Keratinocyte (primary cell): Measurements from ENCODE around the gene VEGFA. TPM values are rescaled to one million over a fixed set of nuclear protein-coding genes. Genes with fewer than 3 reads are reported as not detected.

Experiments
- DNase-seq: peaks from one replicate; pipeline ENCODE4 v3.0.0-alpha.2; 2011; ENCODE audit warnings: low read depth, missing footprints, low spot score
- FAIRE-seq: peaks from 2 replicates; lab custom pipeline; 2011; peaks lifted over from hg19 to GRCh38; lab: Jason Lieb, UNC
- H2AFZ ChIP-seq: 2 replicates; pipeline ENCODE4 v1.6.0; 2012; ENCODE audit warnings: low read length, control low read depth, inconsistent platforms; ENCODE audit not compliant: control insufficient read depth
- H3K27ac ChIP-seq: 2 replicates; pipeline ENCODE4 v1.5.1; 2011; ENCODE audit warnings: low read length; ENCODE audit not compliant: control insufficient read depth, insufficient read depth
- H3K27me3 ChIP-seq: 3 replicates; pipeline ENCODE4 v1.6.0; 2011; ENCODE audit warnings: low read length; ENCODE audit not compliant: control insufficient read depth, insufficient read depth; ENCODE audit errors: extremely low read depth
- H3K36me3 ChIP-seq, 2 experiments: 2 replicates in 1 of 2; 3 replicates in 1 of 2; pipeline ENCODE4 v1.5.1; 2011; ENCODE audit warnings: low read length in 2 of 2, mild to moderate bottlenecking in 1 of 2; ENCODE audit not compliant: control insufficient read depth in 2 of 2, insufficient read depth in 2 of 2; ENCODE audit errors: extremely low read depth in 1 of 2
- H3K4me1 ChIP-seq: 3 replicates; pipeline ENCODE4 v1.5.1; 2011; ENCODE audit warnings: low read length; ENCODE audit not compliant: control insufficient read depth, insufficient read depth; ENCODE audit errors: extremely low read depth
- H3K4me2 ChIP-seq: 3 replicates; pipeline ENCODE4 v1.6.0; 2011; ENCODE audit warnings: low read depth, low read length; ENCODE audit not compliant: control insufficient read depth, insufficient read depth; ENCODE audit errors: extremely low read depth
- H3K4me3 ChIP-seq, 3 experiments: fragments of 200-600 bp in 1 of 3; sonication (generic) in 1 of 3; 2 replicates in 2 of 3; 3 replicates in 1 of 3; pipeline ENCODE4 v1.5.1; 2011 to 2016; ENCODE audit warnings: low read length in 3 of 3, mild to moderate bottlenecking in 3 of 3, control low read depth in 2 of 3, inconsistent platforms in 1 of 3, low read depth in 1 of 3, mixed read lengths in 1 of 3, mixed run types in 1 of 3, moderate library complexity in 1 of 3; ENCODE audit not compliant: control insufficient read depth in 2 of 3, insufficient read depth in 2 of 3; ENCODE audit errors: extremely low read depth in 1 of 3
- H3K79me2 ChIP-seq: 2 replicates; pipeline ENCODE4 v1.6.0; 2012; ENCODE audit warnings: low read length; ENCODE audit not compliant: control insufficient read depth, insufficient read depth
- H3K9ac ChIP-seq: 3 replicates; pipeline ENCODE4 v1.6.0; 2011; ENCODE audit warnings: low read length; ENCODE audit not compliant: control insufficient read depth, insufficient read depth; ENCODE audit errors: extremely low read depth
- H3K9me1 ChIP-seq: 3 replicates; pipeline ENCODE4 v1.6.0; 2011; ENCODE audit warnings: low read length; ENCODE audit not compliant: control insufficient read depth, insufficient read depth; ENCODE audit errors: extremely low read depth
- H3K9me3 ChIP-seq: 2 replicates; pipeline ENCODE4 v1.5.1; 2012; ENCODE audit warnings: low read depth, low read length; ENCODE audit not compliant: control insufficient read depth
- H4K20me1 ChIP-seq: 3 replicates; pipeline ENCODE4 v1.6.0; 2011; ENCODE audit warnings: low read length; ENCODE audit not compliant: control insufficient read depth, insufficient read depth; ENCODE audit errors: extremely low read depth
- CTCF ChIP-seq, 3 experiments: IDR thresholded peaks in 1 of 3; conservative IDR thresholded peaks in 1 of 3; optimal IDR thresholded peaks in 1 of 3; 2 replicates in 2 of 3; 3 replicates in 1 of 3; pipeline versions ENCODE3 to v1.5.1; 2011; ENCODE audit warnings: low read length in 3 of 3, mild to moderate bottlenecking in 3 of 3, moderate library complexity in 2 of 3, control low read depth in 1 of 3, inconsistent platforms in 1 of 3; ENCODE audit not compliant: insufficient read depth in 2 of 3; ENCODE audit errors: extremely low read depth in 1 of 3
- EZH2 ChIP-seq: IDR thresholded peaks from one replicate; pipeline ENCODE4 v1.6.1; 2012; ENCODE audit warnings: inconsistent platforms, mild to moderate bottlenecking, low read length, moderate library complexity
- dilution Hi-C: fragments of 300-500 bp; cut with MboI; formaldehyde crosslinking; loops from one replicate; pipeline ENCODE4 v1.7.0; 2020; ENCODE audit warnings: low sequenced_read_pairs; ENCODE audit not compliant: extremely low pct_ligation_motif_present
- polyA plus RNA-seq, 5 experiments: library from polyadenylated mRNA; depleted of rRNA in 3 of 5; stranded (reverse) in 3 of 5; stranded (forward) in 1 of 5; unstranded in 1 of 5; fragments of >200 nt; gene quantifications; 1 replicate in 1 of 5; 2 replicates in 3 of 5; 3 replicates in 1 of 5; pipeline versions ENCODE4 v1.2.1 to v1.2.3, GENCODE V29; 2011 to 2012; ENCODE audit warnings: missing spikeins in 2 of 5, low read depth in 1 of 5, low replicate concordance in 1 of 5

VEGFA gene
- polyA plus RNA-seq, 1 donor (not counting 4 experiments of a cell fraction or from before 2014, with no cell fraction given), result 149 TPM

GRCh38 chr6:43780293-43780692 lies 10.3 kb downstream of the VEGFA start:
- Histone ChIP-seq H3K9ac (no peak overlapping the region), H3K9me3 (no peaks in the 10 kb centered on the region), H3K79me2 (peaks cover 59% of the 10 kb centered on the region), H3K4me3 (no peak overlapping the region), H3K9me1 (peaks cover 4% of the 10 kb centered on the region), H2AFZ (no peak overlapping the region), H3K27ac (no peak overlapping the region), H3K27me3 (no peaks in the 10 kb centered on the region), H3K4me2 (no peak overlapping the region), H3K36me3 (peaks cover 72 to 89% of the 10 kb centered on the region in 2 experiments), H3K4me1 (no peaks in the 10 kb centered on the region), H4K20me1 (peaks cover 71% of the 10 kb centered on the region)
- dilution Hi-C loops, result no loop called here
- no peak for TF ChIP-seq EZH2
- no peak for TF ChIP-seq CTCF (optimal IDR thresholded peaks at IDR 0.05 in 1 of 3, IDR thresholded peaks at IDR 0.05 in 1 of 3, conservative IDR thresholded peaks at IDR 0.05 in 1 of 3; ENCODE audit: extremely low read depth in 1 of 3, insufficient read depth in 2 of 3, low read length in 3 of 3)
- no peak for DNase-seq
- FAIRE-seq, result no peak

DNA sequence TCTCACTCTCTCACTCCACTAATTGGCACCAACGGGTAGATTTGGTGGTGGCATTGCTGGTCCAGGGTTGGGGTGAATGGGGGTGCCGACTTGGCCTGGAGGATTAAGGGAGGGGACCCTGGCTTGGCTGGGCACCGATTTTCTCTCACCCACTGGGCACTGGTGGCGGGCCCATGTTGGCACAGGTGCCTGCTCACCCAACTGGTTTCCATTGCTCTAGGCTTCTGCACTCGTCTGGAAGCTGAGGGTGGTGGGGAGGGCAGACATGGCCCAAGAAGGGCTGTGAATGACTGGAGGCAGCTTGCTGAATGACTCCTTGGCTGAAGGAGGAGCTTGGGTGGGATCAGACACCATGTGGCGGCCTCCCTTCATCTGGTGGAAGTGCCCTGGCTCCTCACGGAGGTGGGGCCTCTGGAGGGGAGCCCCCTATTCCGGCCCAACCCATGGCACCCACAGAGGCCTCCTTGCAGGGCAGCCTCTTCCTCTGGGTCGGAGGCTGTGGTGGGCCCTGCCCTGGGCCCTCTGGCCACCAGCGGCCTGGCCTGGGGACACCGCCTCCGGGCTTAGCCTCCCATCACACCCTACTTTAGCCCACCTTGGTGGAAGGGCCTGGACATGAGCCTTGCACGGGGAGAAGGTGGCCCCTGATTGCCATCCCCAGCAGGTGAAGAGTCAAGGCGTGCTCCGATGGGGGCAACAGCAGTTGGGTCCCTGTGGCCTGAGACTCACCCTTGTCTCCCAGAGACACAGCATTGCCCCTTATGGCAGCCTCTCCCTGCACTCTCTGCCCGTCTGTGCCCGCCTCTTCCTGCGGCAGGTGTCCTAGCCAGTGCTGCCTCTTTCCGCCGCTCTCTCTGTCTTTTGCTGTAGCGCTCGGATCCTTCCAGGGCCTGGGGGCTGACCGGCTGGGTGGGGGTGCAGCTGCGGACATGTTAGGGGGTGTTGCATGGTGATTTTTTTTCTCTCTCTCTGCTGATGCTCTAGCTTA lies 11.2 kb downstream of the VEGFA start:
- Histone ChIP-seq H3K4me2 (no peak overlapping the region), H3K9ac (no peak overlapping the region), H3K27me3 (no peaks in the 10 kb centered on the region), H3K36me3 (peaks cover 73 to 83% of the 10 kb centered on the region in 2 experiments), H3K9me1 (peaks cover 4% of the 10 kb centered on the region), H3K79me2 (peaks cover 50% of the 10 kb centered on the region), H3K9me3 (no peaks in the 10 kb centered on the region), H3K4me3 (no peak overlapping the region), H3K4me1 (no peaks in the 10 kb centered on the region), H4K20me1 (peaks cover 66% of the 10 kb centered on the region), H2AFZ (no peak overlapping the region), H3K27ac (no peak overlapping the region)
- TF ChIP-seq CTCF (optimal IDR thresholded peaks at IDR 0.05 in 1 of 3, IDR thresholded peaks at IDR 0.05 in 1 of 3, conservative IDR thresholded peaks at IDR 0.05 in 1 of 3; ENCODE audit: extremely low read depth in 1 of 3, insufficient read depth in 2 of 3, low read length in 3 of 3), result no peak
- no peak for TF ChIP-seq EZH2
- FAIRE-seq (no peak), DNase-seq (no peak)
- dilution Hi-C loops, result no loop called here
